ENCODE data around the gene CCS. TPM values are rescaled to one million over a fixed set of nuclear protein-coding genes. Genes with fewer than 3 reads are reported as not detected.

The CCS gene
- total RNA-seq, 4 donors from 2014 or later: 12.7 to 27.5 (median 21.2) TPM

DNA sequence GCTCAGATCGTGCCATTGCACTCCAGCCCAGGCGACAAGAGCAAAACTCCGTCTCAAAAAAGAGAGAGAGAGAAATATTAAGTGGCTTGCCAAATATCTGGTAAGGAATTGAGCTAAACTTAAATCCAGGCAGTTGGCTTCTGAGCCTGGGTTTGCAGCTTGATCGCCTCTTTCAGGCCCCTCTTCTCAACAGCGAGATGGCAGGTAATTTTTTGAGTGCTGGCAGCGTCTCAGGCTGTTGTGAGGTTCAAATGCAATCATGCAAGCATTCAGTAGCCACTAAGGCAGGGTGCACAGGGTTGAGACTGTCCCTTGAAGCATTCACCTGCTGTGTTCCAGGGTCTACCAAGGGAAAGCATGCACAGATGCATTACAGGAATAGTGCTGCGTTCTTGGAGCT lies 23.9 kb upstream of the CCS start:
- Histone ChIP-seq H3K4me3 (no peak overlapping the region), H3K4me1 (peaks cover 11 to 20% (median 14%) of the 10 kb centered on the region in 3 donors), H3K27ac (no peak overlapping the region), H3K27me3 (peaks cover 0 to 9% (median 0%) of the 10 kb centered on the region in 4 donors), H3K9me3 (no peaks in the 10 kb centered on the region), H3K36me3 (peaks cover 0 to 22% (median 0%) of the 10 kb centered on the region in 3 donors)
- intact Hi-C loops (cut with DNase I): no loop called here
- 77 to 92% methylated on average over 6 to 7 of the region's 7 CpGs for WGBS, 2 donors
- no peak for TF ChIP-seq POLR2A (IDR thresholded peaks at IDR 0.05)
- TF ChIP-seq, protein P1, sequence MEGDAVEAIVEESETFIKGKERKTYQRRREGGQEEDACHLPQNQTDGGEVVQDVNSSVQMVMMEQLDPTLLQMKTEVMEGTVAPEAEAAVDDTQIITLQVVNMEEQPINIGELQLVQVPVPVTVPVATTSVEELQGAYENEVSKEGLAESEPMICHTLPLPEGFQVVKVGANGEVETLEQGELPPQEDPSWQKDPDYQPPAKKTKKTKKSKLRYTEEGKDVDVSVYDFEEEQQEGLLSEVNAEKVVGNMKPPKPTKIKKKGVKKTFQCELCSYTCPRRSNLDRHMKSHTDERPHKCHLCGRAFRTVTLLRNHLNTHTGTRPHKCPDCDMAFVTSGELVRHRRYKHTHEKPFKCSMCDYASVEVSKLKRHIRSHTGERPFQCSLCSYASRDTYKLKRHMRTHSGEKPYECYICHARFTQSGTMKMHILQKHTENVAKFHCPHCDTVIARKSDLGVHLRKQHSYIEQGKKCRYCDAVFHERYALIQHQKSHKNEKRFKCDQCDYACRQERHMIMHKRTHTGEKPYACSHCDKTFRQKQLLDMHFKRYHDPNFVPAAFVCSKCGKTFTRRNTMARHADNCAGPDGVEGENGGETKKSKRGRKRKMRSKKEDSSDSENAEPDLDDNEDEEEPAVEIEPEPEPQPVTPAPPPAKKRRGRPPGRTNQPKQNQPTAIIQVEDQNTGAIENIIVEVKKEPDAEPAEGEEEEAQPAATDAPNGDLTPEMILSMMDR (IDR thresholded peaks at IDR 0.05): no peak
- DNase-seq: no peak

DNA sequence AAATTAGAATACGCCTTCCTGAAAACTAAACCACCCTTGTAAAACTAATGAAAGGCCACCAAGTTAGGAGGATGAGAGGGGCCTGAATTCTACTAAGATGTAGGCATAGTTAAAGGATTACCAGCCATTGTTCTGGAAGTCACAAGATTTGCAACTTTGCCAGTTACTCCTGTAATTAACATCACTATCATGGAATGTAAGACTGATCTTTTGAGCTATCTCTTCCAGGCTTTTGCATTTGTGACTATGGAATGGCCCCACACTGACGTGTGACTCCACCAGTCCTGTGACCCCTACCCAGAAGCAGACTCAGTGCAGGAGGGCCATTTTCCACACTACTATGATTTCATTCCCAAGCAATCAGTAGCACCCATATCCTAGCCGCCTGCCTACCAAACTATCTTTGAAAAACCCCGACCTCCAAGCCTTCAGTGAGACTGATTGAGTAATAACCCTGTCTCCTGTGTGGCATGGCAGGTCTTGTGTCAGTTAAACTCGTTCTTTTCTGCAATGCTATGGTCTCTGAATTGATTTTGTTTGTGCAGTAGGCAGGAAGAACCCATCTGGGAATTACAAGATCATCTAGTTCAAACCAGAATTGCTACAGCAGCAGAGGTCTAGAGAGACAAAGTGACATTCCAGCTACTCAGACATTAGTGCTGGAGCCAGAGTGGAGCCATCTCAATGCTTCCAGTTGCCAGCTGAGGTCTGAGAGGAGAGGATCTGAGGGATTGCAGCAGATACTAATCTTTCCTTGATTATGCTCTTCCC lies 22.7 kb upstream of the CCS start:
- Histone ChIP-seq H3K27me3 (peaks cover 0 to 9% (median 0%) of the 10 kb centered on the region in 4 donors), H3K36me3 (peaks cover 0 to 10% (median 0%) of the 10 kb centered on the region in 3 donors), H3K9me3 (no peaks in the 10 kb centered on the region), H3K27ac (no peak overlapping the region), H3K4me1 (peaks cover 11 to 20% (median 14%) of the 10 kb centered on the region in 3 donors), H3K4me3 (no peak overlapping the region)
- no peak for DNase-seq
- TF ChIP-seq POLR2A (IDR thresholded peaks at IDR 0.05): no peak
- TF ChIP-seq, protein P1 (IDR thresholded peaks at IDR 0.05): no peak
- intact Hi-C loops (cut with DNase I): no loop called here
- 45 to 59% methylated on average over 5 of the region's 5 CpGs for WGBS, 2 donors

DNA sequence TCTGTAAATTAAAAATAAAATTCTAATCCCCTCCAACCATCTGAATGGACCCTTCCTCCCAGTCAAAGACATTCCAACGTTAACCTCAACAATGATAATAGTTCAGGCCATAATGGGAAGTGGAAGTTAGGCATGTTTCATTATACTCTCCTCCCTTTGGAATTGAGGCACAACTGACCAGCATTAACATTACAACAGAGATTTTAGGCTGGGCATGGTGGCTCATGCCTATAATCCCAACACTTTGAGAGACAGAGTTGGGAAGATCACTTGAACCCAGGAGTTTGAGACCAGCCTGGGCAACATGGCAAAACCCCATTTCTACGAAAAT lies 22.2 kb upstream of the CCS start:
- no peak overlapping the region for H3K4me3 ChIP-seq
- H3K4me1 ChIP-seq: peaks cover 11 to 20% (median 14%) of the 10 kb centered on the region in 3 donors
- WGBS, 2 donors: 71 to 76% methylated on average over 2 of the region's 2 CpGs
- H3K36me3 ChIP-seq: peaks cover 0 to 5% (median 0%) of the 10 kb centered on the region in 3 donors
- intact Hi-C loops (cut with DNase I): no loop called here
- no peaks in the 10 kb centered on the region for H3K9me3 ChIP-seq
- H3K27me3 ChIP-seq: peaks cover 0 to 9% (median 0%) of the 10 kb centered on the region in 4 donors
- DNase-seq: no peak
- TF ChIP-seq POLR2A (IDR thresholded peaks at IDR 0.05): no peak
- TF ChIP-seq, protein P1 (IDR thresholded peaks at IDR 0.05): no peak
- H3K27ac ChIP-seq: no peak overlapping the region

DNA sequence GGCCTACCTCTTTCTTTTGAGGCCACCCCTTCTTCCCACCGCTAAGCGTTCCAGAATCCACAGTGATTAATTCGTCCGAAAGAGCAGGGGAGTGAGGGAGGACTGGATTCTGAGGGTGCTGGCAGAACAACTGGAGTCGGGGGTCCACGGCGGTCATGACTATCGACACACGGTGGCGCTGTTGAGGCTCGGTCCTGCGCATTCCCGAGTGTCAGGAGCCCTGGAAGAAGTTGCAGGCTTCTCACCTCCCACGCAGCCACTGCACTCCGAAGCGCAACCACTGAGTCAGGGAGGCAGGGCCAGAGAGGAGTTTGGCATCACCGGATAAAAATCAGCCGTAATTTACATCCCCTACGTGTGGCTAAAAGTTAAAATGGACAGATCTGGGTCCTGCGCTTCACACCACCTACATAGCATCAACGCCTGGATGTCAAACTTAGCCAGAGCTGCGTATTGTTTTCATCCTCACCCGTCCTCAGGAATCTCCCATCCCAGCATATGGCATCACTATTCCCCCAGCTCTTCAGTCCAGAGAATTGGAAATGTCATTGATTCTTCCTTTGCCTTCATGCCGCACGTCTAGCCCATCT lies 13.9 kb upstream of the CCS start:
- no peak overlapping the region for H3K27ac ChIP-seq
- no peaks in the 10 kb centered on the region for H3K27me3 ChIP-seq
- H3K36me3 ChIP-seq: no peaks in the 10 kb centered on the region
- 15 to 36% methylated on average over 11 to 25 of the region's 25 CpGs for WGBS, 2 donors
- DNase-seq: no peak
- intact Hi-C loops (cut with DNase I): no loop called here
- TF ChIP-seq POLR2A (IDR thresholded peaks at IDR 0.05): no peak
- TF ChIP-seq, protein P1 (IDR thresholded peaks at IDR 0.05): peak; percentile 76 to 82 (median 79)
- peaks cover 0 to 7% (median 0%) of the 10 kb centered on the region in 3 donors for H3K4me1 ChIP-seq
- H3K9me3 ChIP-seq: peaks cover 0 to 11% (median 10%) of the 10 kb centered on the region in 3 donors
- H3K4me3 ChIP-seq: no peak overlapping the region

DNA sequence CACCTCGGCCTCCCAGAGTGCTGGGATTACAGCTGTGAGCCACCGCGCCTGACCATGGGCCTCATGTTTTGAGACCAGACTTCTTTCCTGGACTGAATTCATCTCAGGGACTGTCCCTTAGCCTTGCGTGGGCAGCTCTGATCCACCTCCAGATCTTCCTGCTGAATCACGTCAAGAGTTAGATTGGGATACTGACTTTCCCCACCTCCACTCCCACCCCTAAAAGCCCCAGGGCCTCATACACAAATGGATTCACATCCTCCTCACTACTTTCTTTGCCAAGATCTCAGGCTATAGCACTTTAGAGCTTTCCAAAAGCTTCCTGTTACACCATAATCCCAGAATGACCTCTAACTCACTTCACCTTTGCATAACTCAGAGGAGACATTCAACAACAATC lies 12.2 kb upstream of the CCS start:
- no peak for DNase-seq
- Histone ChIP-seq H3K27ac (no peak overlapping the region), H3K4me1 (peaks cover 0 to 7% (median 0%) of the 10 kb centered on the region in 3 donors), H3K4me3 (no peak overlapping the region), H3K36me3 (no peaks in the 10 kb centered on the region), H3K27me3 (no peaks in the 10 kb centered on the region), H3K9me3 (peaks cover 0 to 11% (median 10%) of the 10 kb centered on the region in 3 donors)
- intact Hi-C loops (cut with DNase I): loop anchor here (5.0 kb wide), 1 partner anchor 96 kb away; the partner anchor contains the start of gene RBM4B
- TF ChIP-seq, protein P1 (IDR thresholded peaks at IDR 0.05): no peak
- TF ChIP-seq POLR2A (IDR thresholded peaks at IDR 0.05): no peak
- WGBS, 2 donors: 36 to 66% methylated on average over 3 to 5 of the region's 5 CpGs

All from esophagus squamous epithelium (tissue), 5 donors.